ENCODE measurements around the gene MCCC2. TPM values are rescaled to one million over a fixed set of nuclear protein-coding genes. Genes with fewer than 3 reads are reported as not detected.
A peak's percentile ranks its signal among the peaks of the same experiment; 100 is the strongest.

MCCC2 gene
- total RNA-seq, 4 donors from 2014 or later = 56.2 to 112 (median 89.2) TPM

DNA sequence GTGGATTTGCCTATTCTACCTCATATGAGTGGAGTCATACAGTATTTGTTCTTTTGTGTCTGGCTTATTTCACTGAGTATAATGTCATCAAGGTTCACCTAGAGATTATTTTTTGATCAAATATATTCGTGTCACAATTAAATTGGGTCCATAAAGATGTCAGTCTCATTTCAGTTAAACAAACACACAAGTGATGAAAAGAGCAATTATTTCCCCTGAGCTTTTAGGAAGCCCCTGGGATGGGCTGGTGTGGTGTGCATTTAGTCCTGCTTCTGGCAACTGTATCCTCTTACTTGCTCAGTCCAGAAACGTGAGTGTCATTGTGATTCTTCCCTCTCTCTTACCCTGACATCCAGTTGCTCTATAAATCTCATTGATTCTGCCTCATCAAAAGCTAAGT is 79.2 kb downstream of the MCCC2 start:
- H3K27ac ChIP-seq = no peak overlapping the region
- H3K4me1 ChIP-seq = peaks cover 25 to 31% of the 10 kb centered on the region in 2 donors
- TF ChIP-seq POLR2A (IDR thresholded peaks at IDR 0.05) = no peak
- TF ChIP-seq, protein P1, sequence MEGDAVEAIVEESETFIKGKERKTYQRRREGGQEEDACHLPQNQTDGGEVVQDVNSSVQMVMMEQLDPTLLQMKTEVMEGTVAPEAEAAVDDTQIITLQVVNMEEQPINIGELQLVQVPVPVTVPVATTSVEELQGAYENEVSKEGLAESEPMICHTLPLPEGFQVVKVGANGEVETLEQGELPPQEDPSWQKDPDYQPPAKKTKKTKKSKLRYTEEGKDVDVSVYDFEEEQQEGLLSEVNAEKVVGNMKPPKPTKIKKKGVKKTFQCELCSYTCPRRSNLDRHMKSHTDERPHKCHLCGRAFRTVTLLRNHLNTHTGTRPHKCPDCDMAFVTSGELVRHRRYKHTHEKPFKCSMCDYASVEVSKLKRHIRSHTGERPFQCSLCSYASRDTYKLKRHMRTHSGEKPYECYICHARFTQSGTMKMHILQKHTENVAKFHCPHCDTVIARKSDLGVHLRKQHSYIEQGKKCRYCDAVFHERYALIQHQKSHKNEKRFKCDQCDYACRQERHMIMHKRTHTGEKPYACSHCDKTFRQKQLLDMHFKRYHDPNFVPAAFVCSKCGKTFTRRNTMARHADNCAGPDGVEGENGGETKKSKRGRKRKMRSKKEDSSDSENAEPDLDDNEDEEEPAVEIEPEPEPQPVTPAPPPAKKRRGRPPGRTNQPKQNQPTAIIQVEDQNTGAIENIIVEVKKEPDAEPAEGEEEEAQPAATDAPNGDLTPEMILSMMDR (IDR thresholded peaks at IDR 0.05) = no peak
- H3K9me3 ChIP-seq = no peaks in the 10 kb centered on the region
- no peaks in the 10 kb centered on the region for H3K36me3 ChIP-seq
- WGBS, 2 donors = 58 to 74% methylated on average over 2 of the region's 2 CpGs
- no peak overlapping the region for H3K4me3 ChIP-seq (replicated peaks in 1 of 3)
- no peak for DNase-seq
- no peaks in the 10 kb centered on the region for H3K27me3 ChIP-seq
- intact Hi-C loops (cut with DNase I) = no loop called here

DNA sequence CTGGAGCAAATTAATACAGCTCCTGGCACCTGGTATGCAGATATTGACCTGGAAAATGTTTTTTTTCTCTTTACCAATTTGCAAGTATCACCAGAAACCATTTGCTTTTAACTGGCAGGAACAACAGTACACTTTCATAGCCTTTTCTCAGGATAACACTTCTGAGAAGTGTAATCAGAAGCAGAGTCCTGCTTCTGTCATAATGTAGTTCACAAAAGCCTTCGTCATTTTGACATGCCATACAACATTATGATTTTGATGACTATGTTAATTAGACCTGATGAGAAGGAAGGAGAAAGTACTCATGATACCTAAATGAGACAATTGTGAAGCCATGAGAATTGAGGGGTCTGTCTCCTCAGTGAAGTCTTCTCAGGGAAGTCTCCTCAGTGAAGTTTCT is 90.8 kb downstream of the MCCC2 start:
- intact Hi-C loops (cut with DNase I) = no loop called here
- H3K36me3 ChIP-seq = no peaks in the 10 kb centered on the region
- WGBS, 2 donors = 94 to 97% methylated on average over 1 of the region's 1 CpG

DNA sequence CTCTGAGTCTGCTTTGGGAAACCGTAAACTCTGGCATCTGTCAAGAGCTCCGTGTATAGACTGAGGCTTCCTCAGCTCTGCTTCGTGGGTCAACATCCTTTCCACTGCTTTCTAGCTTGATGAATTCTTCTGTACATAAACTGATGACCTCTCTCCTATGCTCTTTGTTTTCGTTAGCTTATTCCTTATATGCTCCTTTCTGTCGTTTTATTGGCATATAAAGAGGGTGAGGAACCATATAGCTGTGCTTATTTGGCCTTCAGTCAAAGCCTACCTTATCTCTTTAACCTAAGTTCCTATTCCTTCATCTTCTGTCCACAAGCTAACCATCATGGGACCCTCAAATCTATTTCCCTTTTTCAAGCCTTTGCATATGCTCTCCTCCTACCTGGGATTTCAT is 92.6 kb downstream of the MCCC2 start:
- Histone ChIP-seq H3K4me1 (peaks cover 11 to 15% of the 10 kb centered on the region in 2 donors), H3K4me3 (replicated peaks in 1 of 3) (no peak overlapping the region), H3K27ac (no peak overlapping the region), H3K27me3 (no peaks in the 10 kb centered on the region), H3K9me3 (no peaks in the 10 kb centered on the region), H3K36me3 (no peaks in the 10 kb centered on the region)
- TF ChIP-seq, protein P1 (IDR thresholded peaks at IDR 0.05) = no peak
- no peak for TF ChIP-seq POLR2A (IDR thresholded peaks at IDR 0.05)
- WGBS, 2 donors = 81 to 85% methylated on average over 5 of the region's 5 CpGs
- intact Hi-C loops (cut with DNase I) = no loop called here
- no peak for DNase-seq

More for the DNA sequence above, 90.8 kb downstream of the MCCC2 start:
- DNase-seq = no peak
- no peak overlapping the region for H3K27ac ChIP-seq
- no peak overlapping the region for H3K4me3 ChIP-seq (replicated peaks in 1 of 3)
- peaks cover 11 to 15% of the 10 kb centered on the region in 2 donors for H3K4me1 ChIP-seq
- no peak for TF ChIP-seq POLR2A (IDR thresholded peaks at IDR 0.05)
- TF ChIP-seq, protein P1 (IDR thresholded peaks at IDR 0.05) = no peak
- H3K9me3 ChIP-seq = no peaks in the 10 kb centered on the region
- no peaks in the 10 kb centered on the region for H3K27me3 ChIP-seq

DNA sequence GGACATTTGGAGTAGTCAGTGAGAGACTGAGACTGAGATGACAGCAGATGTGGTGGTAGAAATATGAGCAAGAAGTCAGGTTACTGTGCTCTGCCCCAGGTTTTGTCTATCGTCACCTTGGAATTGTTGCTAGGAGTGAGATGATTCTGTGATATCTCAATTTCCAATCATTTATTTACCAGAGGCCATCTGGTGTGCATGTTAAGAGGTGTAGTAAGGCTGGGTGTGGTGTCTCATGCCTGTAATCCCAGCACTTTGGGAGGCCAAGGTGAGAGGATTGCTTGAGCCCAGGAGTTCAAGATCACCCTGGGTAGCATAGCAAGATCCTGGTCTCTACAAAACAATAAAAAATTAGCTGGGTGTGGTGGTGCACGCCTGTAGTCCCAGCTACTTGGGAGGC is 93.4 kb downstream of the MCCC2 start:
- no peak overlapping the region for H3K4me3 ChIP-seq (replicated peaks in 1 of 3)
- DNase-seq = no peak
- 89 to 97% methylated on average over 2 of the region's 2 CpGs for WGBS, 2 donors
- no peak overlapping the region for H3K27ac ChIP-seq
- TF ChIP-seq, protein P1 (IDR thresholded peaks at IDR 0.05) = no peak
- no peak for TF ChIP-seq POLR2A (IDR thresholded peaks at IDR 0.05)
- H3K36me3 ChIP-seq = no peaks in the 10 kb centered on the region
- H3K27me3 ChIP-seq = no peaks in the 10 kb centered on the region
- H3K4me1 ChIP-seq = peaks cover 11 to 15% of the 10 kb centered on the region in 2 donors
- intact Hi-C loops (cut with DNase I) = no loop called here
- H3K9me3 ChIP-seq = no peaks in the 10 kb centered on the region

DNA sequence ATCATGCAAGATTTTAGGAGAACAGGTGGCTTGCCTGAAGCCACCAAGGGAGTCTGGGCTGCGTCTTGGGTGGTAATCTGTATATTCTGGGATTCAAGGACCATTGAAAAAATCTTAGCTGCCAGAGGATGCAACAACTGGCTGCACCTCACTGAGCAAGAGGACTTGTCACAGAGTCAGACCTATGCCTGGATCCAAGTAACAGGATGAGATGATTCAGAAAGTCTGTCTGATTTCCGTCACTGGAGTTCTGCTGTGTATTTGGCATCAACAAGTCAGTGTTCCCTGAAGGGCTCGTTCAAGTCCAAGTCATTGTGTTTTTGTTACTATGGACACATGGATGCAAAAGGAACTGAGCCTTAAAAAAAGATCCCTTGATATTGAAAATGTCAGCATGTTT is 94.2 kb downstream of the MCCC2 start:
- WGBS, 2 donors = 7 to 11% methylated on average over 3 of the region's 3 CpGs
- DNase-seq = peak; percentile 78
- H3K27ac ChIP-seq = peak overlapping the region; percentile 56 to 74 (median 59)

More for the DNA sequence above, 94.2 kb downstream of the MCCC2 start:
- Histone ChIP-seq H3K4me1 (peaks cover 11 to 15% of the 10 kb centered on the region in 2 donors), H3K27me3 (no peaks in the 10 kb centered on the region), H3K36me3 (no peaks in the 10 kb centered on the region), H3K4me3 (replicated peaks in 1 of 3) (no peak overlapping the region), H3K9me3 (no peaks in the 10 kb centered on the region)
- TF ChIP-seq, protein P1 (IDR thresholded peaks at IDR 0.05) = no peak
- TF ChIP-seq POLR2A (IDR thresholded peaks at IDR 0.05) = no peak
- intact Hi-C loops (cut with DNase I) = no loop called here

Measured in thyroid gland (tissue), 4 donors.